ENCODE measurements around the gene NRP1.
A peak's percentile ranks its signal among the peaks of the same experiment; 100 is the strongest.

The NRP1 gene

GRCh38 chr10:33134011-33134751 is 200.3 kb downstream of the NRP1 start:
- H3K4me3 ChIP-seq (ENCODE audit: control insufficient read depth in 1 of 7, extremely low read depth in 1 of 7, insufficient read depth in 4 of 7, low read depth in 2 of 7, low read length in 6 of 7), result no peak overlapping the region
- no peaks in the 10 kb centered on the region for H3K4me1 ChIP-seq (ENCODE audit: control extremely low read depth in 1 of 4, control insufficient read depth in 4 of 4, insufficient read depth in 4 of 4, low read length in 3 of 4)
- H3K27ac ChIP-seq (ENCODE audit: insufficient read depth in 1 of 2, low read depth in 1 of 2, low read length in 2 of 2, poor library complexity in 1 of 2, severe bottlenecking in 2 of 2), result no peak overlapping the region
- H3K9me3 ChIP-seq (ENCODE audit: control extremely low read depth in 1 of 5, control insufficient read depth in 4 of 5, insufficient read depth in 2 of 5, low read depth in 1 of 5, low read length in 4 of 5), result no peaks in the 10 kb centered on the region
- POLR2A ChIA-PET, result no interaction called here
- WGBS (ENCODE audit: insufficient coverage), result 92% methylated on average over 10 of the region's 11 CpGs
- no peaks in the 10 kb centered on the region for H3K36me3 ChIP-seq (ENCODE audit: control insufficient read depth in 4 of 4, insufficient read depth in 4 of 4, low read length in 3 of 4)
- CTCF ChIA-PET, result interaction anchor here (0.5 to 1.1 kb wide), 4 partner anchors 10 to 40 kb away, joined by 3 to 4 read pairs (median 3); no protein-coding TSS in a partner anchor
- DNase-seq, result peak in 2 of 3 donors; percentile 22 to 58
- H3K27me3 ChIP-seq (replicated peaks in 2 of 5; ENCODE audit: control insufficient read depth in 4 of 5, insufficient read depth in 5 of 5, low read length in 4 of 5), result peaks cover 0 to 1% (median 0%) of the 10 kb centered on the region in 5 experiments

- ChIA-PET CTCF (interaction anchor here (0.5 to 1.1 kb wide), 3 partner anchors 10 to 41 kb away, joined by 3 to 4 read pairs (median 3); no protein-coding TSS in a partner anchor), POLR2A (no interaction called here)
Measured at GRCh38 chr10:33133557-33133956, 200.9 kb downstream of the NRP1 start.

GRCh38 chr10:33132626-33133025 is 201.8 kb downstream of the NRP1 start:
- DNase-seq, result no peak
- POLR2A ChIA-PET, result no interaction called here
- H3K27ac ChIP-seq (ENCODE audit: insufficient read depth in 1 of 2, low read depth in 1 of 2, low read length in 2 of 2, poor library complexity in 1 of 2, severe bottlenecking in 2 of 2), result no peak overlapping the region
- peaks cover 0 to 1% (median 0%) of the 10 kb centered on the region in 5 experiments for H3K27me3 ChIP-seq (replicated peaks in 2 of 5; ENCODE audit: control insufficient read depth in 4 of 5, insufficient read depth in 5 of 5, low read length in 4 of 5)
- no peak overlapping the region for H3K4me3 ChIP-seq (ENCODE audit: control insufficient read depth in 1 of 7, extremely low read depth in 1 of 7, insufficient read depth in 4 of 7, low read depth in 2 of 7, low read length in 6 of 7)
- no peaks in the 10 kb centered on the region for H3K36me3 ChIP-seq (ENCODE audit: control insufficient read depth in 4 of 4, insufficient read depth in 4 of 4, low read length in 3 of 4)
- no peaks in the 10 kb centered on the region for H3K4me1 ChIP-seq (ENCODE audit: control extremely low read depth in 1 of 4, control insufficient read depth in 4 of 4, insufficient read depth in 4 of 4, low read length in 3 of 4)
- WGBS (ENCODE audit: insufficient coverage), result no CpG with 5 or more reads among the region's 1 CpG
- CTCF ChIA-PET, result no interaction called here
- H3K9me3 ChIP-seq (ENCODE audit: control extremely low read depth in 1 of 5, control insufficient read depth in 4 of 5, insufficient read depth in 2 of 5, low read depth in 1 of 5, low read length in 4 of 5), result no peaks in the 10 kb centered on the region

More at GRCh38 chr10:33133557-33133956, 200.9 kb downstream of the NRP1 start:
- no peak for DNase-seq
- no peaks in the 10 kb centered on the region for H3K4me1 ChIP-seq (ENCODE audit: control extremely low read depth in 1 of 4, control insufficient read depth in 4 of 4, insufficient read depth in 4 of 4, low read length in 3 of 4)
- no peak overlapping the region for H3K27ac ChIP-seq (ENCODE audit: insufficient read depth in 1 of 2, low read depth in 1 of 2, low read length in 2 of 2, poor library complexity in 1 of 2, severe bottlenecking in 2 of 2)
- no peaks in the 10 kb centered on the region for H3K36me3 ChIP-seq (ENCODE audit: control insufficient read depth in 4 of 4, insufficient read depth in 4 of 4, low read length in 3 of 4)
- H3K4me3 ChIP-seq (ENCODE audit: control insufficient read depth in 1 of 7, extremely low read depth in 1 of 7, insufficient read depth in 4 of 7, low read depth in 2 of 7, low read length in 6 of 7), result no peak overlapping the region
- peaks cover 0 to 1% (median 0%) of the 10 kb centered on the region in 5 experiments for H3K27me3 ChIP-seq (replicated peaks in 2 of 5; ENCODE audit: control insufficient read depth in 4 of 5, insufficient read depth in 5 of 5, low read length in 4 of 5)
- H3K9me3 ChIP-seq (ENCODE audit: control extremely low read depth in 1 of 5, control insufficient read depth in 4 of 5, insufficient read depth in 2 of 5, low read depth in 1 of 5, low read length in 4 of 5), result no peaks in the 10 kb centered on the region

- H3K36me3 ChIP-seq (ENCODE audit: control insufficient read depth in 4 of 4, insufficient read depth in 4 of 4, low read length in 3 of 4), result no peaks in the 10 kb centered on the region
- H3K4me3 ChIP-seq (ENCODE audit: control insufficient read depth in 1 of 7, extremely low read depth in 1 of 7, insufficient read depth in 4 of 7, low read depth in 2 of 7, low read length in 6 of 7), result no peak overlapping the region
- H3K4me1 ChIP-seq (ENCODE audit: control extremely low read depth in 1 of 4, control insufficient read depth in 4 of 4, insufficient read depth in 4 of 4, low read length in 3 of 4), result peaks cover 0 to 13% (median 4%) of the 10 kb centered on the region in 4 experiments
- ChIA-PET CTCF (interaction anchor here (0.8 to 1.8 kb wide), 2 partner anchors 9 to 23 kb away, joined by 3 to 5 read pairs; no protein-coding TSS in a partner anchor), POLR2A (no interaction called here)
- WGBS (ENCODE audit: insufficient coverage), result 94% methylated on average over 5 of the region's 5 CpGs
- H3K27me3 ChIP-seq (replicated peaks in 2 of 5; ENCODE audit: control insufficient read depth in 4 of 5, insufficient read depth in 5 of 5, low read length in 4 of 5), result no peaks in the 10 kb centered on the region
- no peak overlapping the region for H3K27ac ChIP-seq (ENCODE audit: insufficient read depth in 1 of 2, low read depth in 1 of 2, low read length in 2 of 2, poor library complexity in 1 of 2, severe bottlenecking in 2 of 2)
- DNase-seq, result no peak
- no peaks in the 10 kb centered on the region for H3K9me3 ChIP-seq (ENCODE audit: control extremely low read depth in 1 of 5, control insufficient read depth in 4 of 5, insufficient read depth in 2 of 5, low read depth in 1 of 5, low read length in 4 of 5)
Measured at GRCh38 chr10:33129996-33130386, 204.5 kb downstream of the NRP1 start.

GRCh38 chr10:33129141-33129995 is 205.1 kb downstream of the NRP1 start:
- H3K9me3 ChIP-seq (ENCODE audit: control extremely low read depth in 1 of 5, control insufficient read depth in 4 of 5, insufficient read depth in 2 of 5, low read depth in 1 of 5, low read length in 4 of 5), result no peaks in the 10 kb centered on the region
- no peak overlapping the region for H3K27ac ChIP-seq (ENCODE audit: insufficient read depth in 1 of 2, low read depth in 1 of 2, low read length in 2 of 2, poor library complexity in 1 of 2, severe bottlenecking in 2 of 2)
- WGBS (ENCODE audit: insufficient coverage), result 97% methylated on average over 9 of the region's 10 CpGs
- no peaks in the 10 kb centered on the region for H3K27me3 ChIP-seq (replicated peaks in 2 of 5; ENCODE audit: control insufficient read depth in 4 of 5, insufficient read depth in 5 of 5, low read length in 4 of 5)
- H3K4me3 ChIP-seq (ENCODE audit: control insufficient read depth in 1 of 7, extremely low read depth in 1 of 7, insufficient read depth in 4 of 7, low read depth in 2 of 7, low read length in 6 of 7), result no peak overlapping the region
- H3K4me1 ChIP-seq (ENCODE audit: control extremely low read depth in 1 of 4, control insufficient read depth in 4 of 4, insufficient read depth in 4 of 4, low read length in 3 of 4), result peaks cover 0 to 13% (median 4%) of the 10 kb centered on the region in 4 experiments
- POLR2A ChIA-PET, result no interaction called here
- H3K36me3 ChIP-seq (ENCODE audit: control insufficient read depth in 4 of 4, insufficient read depth in 4 of 4, low read length in 3 of 4), result no peaks in the 10 kb centered on the region
- DNase-seq, result no peak
- CTCF ChIA-PET, result interaction anchor here (0.8 to 1.8 kb wide), 2 partner anchors 8 to 23 kb away, joined by 3 to 5 read pairs; no protein-coding TSS in a partner anchor

GRCh38 chr10:33127622-33128021 is 206.8 kb downstream of the NRP1 start:
- no peaks in the 10 kb centered on the region for H3K9me3 ChIP-seq (ENCODE audit: control extremely low read depth in 1 of 5, control insufficient read depth in 4 of 5, insufficient read depth in 2 of 5, low read depth in 1 of 5, low read length in 4 of 5)
- H3K27ac ChIP-seq (ENCODE audit: insufficient read depth in 1 of 2, low read depth in 1 of 2, low read length in 2 of 2, poor library complexity in 1 of 2, severe bottlenecking in 2 of 2), result no peak overlapping the region
- DNase-seq, result no peak
- H3K4me3 ChIP-seq (ENCODE audit: control insufficient read depth in 1 of 7, extremely low read depth in 1 of 7, insufficient read depth in 4 of 7, low read depth in 2 of 7, low read length in 6 of 7), result no peak overlapping the region
- no peaks in the 10 kb centered on the region for H3K27me3 ChIP-seq (replicated peaks in 2 of 5; ENCODE audit: control insufficient read depth in 4 of 5, insufficient read depth in 5 of 5, low read length in 4 of 5)
- 97% methylated on average over 5 of the region's 9 CpGs for WGBS (ENCODE audit: insufficient coverage)
- H3K4me1 ChIP-seq (ENCODE audit: control extremely low read depth in 1 of 4, control insufficient read depth in 4 of 4, insufficient read depth in 4 of 4, low read length in 3 of 4), result peaks cover 0 to 13% (median 4%) of the 10 kb centered on the region in 4 experiments
- ChIA-PET POLR2A (no interaction called here), CTCF (no interaction called here)
- no peaks in the 10 kb centered on the region for H3K36me3 ChIP-seq (ENCODE audit: control insufficient read depth in 4 of 4, insufficient read depth in 4 of 4, low read length in 3 of 4)

Measured in common myeloid progenitor, CD34-positive (primary cell).